ENCODE measurements around the gene TTC3. TPM values are rescaled to one million over a fixed set of nuclear protein-coding genes. Genes with fewer than 3 reads are reported as not detected.
A peak's percentile ranks its signal among the peaks of the same experiment; 100 is the strongest.

Gene TTC3
- total RNA-seq, 2 experiments from 2014 or later = 73.5 to 90.0 TPM

DNA sequence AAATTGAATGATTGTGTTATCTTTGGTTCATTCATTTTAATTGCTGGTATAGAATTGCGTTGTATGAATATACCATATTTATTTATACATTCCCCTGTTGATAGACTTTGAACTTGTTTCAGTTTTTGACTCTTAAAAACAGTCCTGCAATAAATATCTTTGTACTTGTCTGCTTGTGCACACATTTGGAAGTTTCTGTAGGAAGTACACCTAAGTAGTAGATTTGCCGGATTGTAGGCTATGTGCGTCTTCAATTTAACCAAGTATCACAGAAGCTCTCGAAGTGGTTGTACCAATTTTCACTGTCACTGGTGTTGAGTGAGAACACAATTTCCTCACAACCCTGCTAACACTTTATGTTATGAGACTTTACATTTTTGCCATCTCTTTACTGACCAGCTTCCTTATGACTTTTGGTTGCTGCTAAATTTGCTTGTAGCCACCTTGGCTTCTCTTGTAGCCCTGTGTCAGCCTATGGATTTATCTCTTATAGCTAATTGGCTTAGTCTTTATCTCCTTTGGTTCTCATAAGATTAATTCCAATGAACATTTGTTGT, 2.2 kb downstream of the TTC3 start:
- Histone ChIP-seq H3K9me3 (ENCODE audit: low read length) (peaks cover 5% of the 10 kb centered on the region; the same call in 1 of the 2 replicates), H3K4me1 (ENCODE audit: insufficient read depth, low read length, poor library complexity, severe bottlenecking) (peaks cover 42% of the 10 kb centered on the region), H2AFZ (ENCODE audit: low read length) (no peak overlapping the region), H3K9me2 (ENCODE audit: insufficient read depth, low read length) (no peaks in the 10 kb centered on the region), H3K4me2 (ENCODE audit: low read length) (peak overlapping the region; percentile 94), H3K36me3 (ENCODE audit: insufficient read depth, low read length) (no peaks in the 10 kb centered on the region), H3K27ac (ENCODE audit: low read depth, low read length, poor library complexity, severe bottlenecking) (no peak overlapping the region), H3K79me2 (ENCODE audit: insufficient read depth, low read depth, low read length) (peaks cover 72% of the 10 kb centered on the region), H4K20me1 (ENCODE audit: insufficient read depth, low read length) (peaks cover 21% of the 10 kb centered on the region), H3K4me3 (ENCODE audit: low read depth, low read length, poor library complexity, severe bottlenecking) (no peak overlapping the region)
- intact Hi-C loops (cut with micrococcal nuclease; ENCODE audit: unreplicated experiment) = no loop called here
- no peak for TF ChIP-seq EZH2phosphoT487 (IDR thresholded peaks at IDR 0.05; ENCODE audit: borderline replicate concordance, low read depth, low read length)
- TF ChIP-seq, protein P1, sequence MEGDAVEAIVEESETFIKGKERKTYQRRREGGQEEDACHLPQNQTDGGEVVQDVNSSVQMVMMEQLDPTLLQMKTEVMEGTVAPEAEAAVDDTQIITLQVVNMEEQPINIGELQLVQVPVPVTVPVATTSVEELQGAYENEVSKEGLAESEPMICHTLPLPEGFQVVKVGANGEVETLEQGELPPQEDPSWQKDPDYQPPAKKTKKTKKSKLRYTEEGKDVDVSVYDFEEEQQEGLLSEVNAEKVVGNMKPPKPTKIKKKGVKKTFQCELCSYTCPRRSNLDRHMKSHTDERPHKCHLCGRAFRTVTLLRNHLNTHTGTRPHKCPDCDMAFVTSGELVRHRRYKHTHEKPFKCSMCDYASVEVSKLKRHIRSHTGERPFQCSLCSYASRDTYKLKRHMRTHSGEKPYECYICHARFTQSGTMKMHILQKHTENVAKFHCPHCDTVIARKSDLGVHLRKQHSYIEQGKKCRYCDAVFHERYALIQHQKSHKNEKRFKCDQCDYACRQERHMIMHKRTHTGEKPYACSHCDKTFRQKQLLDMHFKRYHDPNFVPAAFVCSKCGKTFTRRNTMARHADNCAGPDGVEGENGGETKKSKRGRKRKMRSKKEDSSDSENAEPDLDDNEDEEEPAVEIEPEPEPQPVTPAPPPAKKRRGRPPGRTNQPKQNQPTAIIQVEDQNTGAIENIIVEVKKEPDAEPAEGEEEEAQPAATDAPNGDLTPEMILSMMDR (conservative IDR thresholded peaks at IDR 0.05; ENCODE audit: low read length) = no peak
- no TSS peak for BruUV-seq (replicated peaks)
- ChIA-PET CTCF (ENCODE audit: unreplicated experiment) (no interaction called here), POLR2A (interaction anchor here (0.6 to 1.7 kb wide), 3 partner anchors 9 to 109 kb away, joined by 3 to 4 read pairs (median 3); partner anchors contain the start of gene HLCS)
- no peak for DNase-seq (ENCODE audit: low spot score)

DNA sequence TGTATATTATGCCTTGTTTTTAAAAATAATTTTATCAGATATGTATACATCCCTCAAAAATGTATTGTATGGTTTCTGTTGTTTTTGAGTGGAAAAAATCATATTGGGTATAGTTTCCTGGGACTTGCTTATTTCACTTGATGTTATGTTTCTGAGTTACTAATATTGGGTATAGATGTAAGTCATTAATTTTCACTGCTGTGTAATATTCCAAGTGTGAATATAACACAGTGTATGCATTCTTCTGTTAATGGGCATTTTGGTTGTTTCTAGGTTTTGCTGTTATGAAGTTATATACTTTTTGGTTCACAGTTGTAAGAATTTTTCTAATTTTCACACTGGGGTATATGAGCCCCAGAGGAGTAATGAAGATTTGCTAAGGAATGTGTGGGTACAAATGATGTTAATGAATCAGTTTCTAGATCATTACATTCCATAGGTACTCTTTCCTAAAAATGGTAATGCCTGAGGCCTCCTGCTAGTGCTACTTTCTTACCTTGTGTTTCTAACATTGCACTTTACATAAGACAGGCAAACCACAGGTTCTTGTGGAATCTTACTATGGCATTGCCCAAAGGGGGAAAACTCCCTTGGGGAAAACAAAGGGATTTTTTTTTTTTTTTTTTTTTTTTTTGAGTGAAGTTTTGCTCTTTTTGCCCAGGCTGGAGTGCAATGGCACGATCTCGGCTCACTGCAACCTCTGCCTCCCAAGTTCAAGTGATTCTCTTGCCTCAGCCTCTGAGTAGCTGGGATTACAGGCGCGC, 3.2 kb downstream of the TTC3 start:
- no peak for DNase-seq (ENCODE audit: low spot score)

More for the DNA sequence above, 3.2 kb downstream of the TTC3 start:
- Histone ChIP-seq H3K4me1 (ENCODE audit: insufficient read depth, low read length, poor library complexity, severe bottlenecking) (peaks cover 36% of the 10 kb centered on the region), H3K9me3 (ENCODE audit: low read length) (peaks cover 5% of the 10 kb centered on the region; the same call in 1 of the 2 replicates), H3K79me2 (ENCODE audit: insufficient read depth, low read depth, low read length) (peaks cover 80% of the 10 kb centered on the region), H4K20me1 (ENCODE audit: insufficient read depth, low read length) (peaks cover 21% of the 10 kb centered on the region), H2AFZ (ENCODE audit: low read length) (no peak overlapping the region), H3K27ac (ENCODE audit: low read depth, low read length, poor library complexity, severe bottlenecking) (no peak overlapping the region), H3K9me2 (ENCODE audit: insufficient read depth, low read length) (no peaks in the 10 kb centered on the region), H3K4me2 (ENCODE audit: low read length) (no peak overlapping the region), H3K4me3 (ENCODE audit: low read depth, low read length, poor library complexity, severe bottlenecking) (no peak overlapping the region), H3K36me3 (ENCODE audit: insufficient read depth, low read length) (no peaks in the 10 kb centered on the region)
- TF ChIP-seq EZH2phosphoT487 (IDR thresholded peaks at IDR 0.05; ENCODE audit: borderline replicate concordance, low read depth, low read length) = no peak
- TF ChIP-seq, protein P1 (conservative IDR thresholded peaks at IDR 0.05; ENCODE audit: low read length) = no peak
- CTCF ChIA-PET (ENCODE audit: unreplicated experiment) = no interaction called here
- BruUV-seq (replicated peaks) = no TSS peak
- POLR2A ChIA-PET = interaction anchor here (1.0 kb wide), 1 partner anchor 110 kb away, joined by 3 read pairs; the partner anchor contains the start of gene HLCS
- intact Hi-C loops (cut with micrococcal nuclease; ENCODE audit: unreplicated experiment) = no loop called here
